PFSK-1 (cell line): ENCODE results near the gene ST6GALNAC3.

Experiments used
- TAF1 ChIP-seq: IDR thresholded peaks from 2 replicates; pipeline ENCODE4 v1.6.1; 2012; ENCODE audit warnings: low read length, control low read depth, borderline replicate concordance; ENCODE audit not compliant: insufficient read depth
- TF ChIP-seq, protein P1 (sequence below), 2 experiments: IDR thresholded peaks; 2 replicates each; pipeline versions ENCODE4 v1.6.1 to v1.8.0; 2011 to 2012; ENCODE audit warnings: low read depth in 2 of 2, low read length in 2 of 2, control low read depth in 1 of 2, inconsistent platforms in 1 of 2, mild to moderate bottlenecking in 1 of 2, moderate library complexity in 1 of 2; ENCODE audit not compliant: insufficient read depth in 1 of 2

DNA sequence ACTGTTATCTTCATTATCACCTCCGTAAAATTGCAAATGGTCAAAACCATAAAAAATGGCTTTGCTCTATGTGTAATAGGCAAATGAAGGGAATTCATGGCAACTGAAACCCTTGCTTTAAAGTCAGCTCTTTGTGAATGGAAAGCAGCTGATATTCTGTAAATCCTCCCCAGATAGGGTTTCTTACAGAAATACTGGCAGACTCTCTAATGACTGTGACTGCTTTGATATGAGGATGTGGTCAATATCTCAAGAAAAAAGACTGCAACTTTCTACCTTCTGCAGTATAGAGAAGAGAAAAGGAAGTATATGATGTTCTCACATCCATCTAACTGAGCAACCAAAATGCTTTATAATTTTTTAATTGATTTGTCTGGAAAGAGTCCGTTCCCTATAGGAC lies 193.1 kb downstream of the ST6GALNAC3 start:
- TF ChIP-seq, protein P1, sequence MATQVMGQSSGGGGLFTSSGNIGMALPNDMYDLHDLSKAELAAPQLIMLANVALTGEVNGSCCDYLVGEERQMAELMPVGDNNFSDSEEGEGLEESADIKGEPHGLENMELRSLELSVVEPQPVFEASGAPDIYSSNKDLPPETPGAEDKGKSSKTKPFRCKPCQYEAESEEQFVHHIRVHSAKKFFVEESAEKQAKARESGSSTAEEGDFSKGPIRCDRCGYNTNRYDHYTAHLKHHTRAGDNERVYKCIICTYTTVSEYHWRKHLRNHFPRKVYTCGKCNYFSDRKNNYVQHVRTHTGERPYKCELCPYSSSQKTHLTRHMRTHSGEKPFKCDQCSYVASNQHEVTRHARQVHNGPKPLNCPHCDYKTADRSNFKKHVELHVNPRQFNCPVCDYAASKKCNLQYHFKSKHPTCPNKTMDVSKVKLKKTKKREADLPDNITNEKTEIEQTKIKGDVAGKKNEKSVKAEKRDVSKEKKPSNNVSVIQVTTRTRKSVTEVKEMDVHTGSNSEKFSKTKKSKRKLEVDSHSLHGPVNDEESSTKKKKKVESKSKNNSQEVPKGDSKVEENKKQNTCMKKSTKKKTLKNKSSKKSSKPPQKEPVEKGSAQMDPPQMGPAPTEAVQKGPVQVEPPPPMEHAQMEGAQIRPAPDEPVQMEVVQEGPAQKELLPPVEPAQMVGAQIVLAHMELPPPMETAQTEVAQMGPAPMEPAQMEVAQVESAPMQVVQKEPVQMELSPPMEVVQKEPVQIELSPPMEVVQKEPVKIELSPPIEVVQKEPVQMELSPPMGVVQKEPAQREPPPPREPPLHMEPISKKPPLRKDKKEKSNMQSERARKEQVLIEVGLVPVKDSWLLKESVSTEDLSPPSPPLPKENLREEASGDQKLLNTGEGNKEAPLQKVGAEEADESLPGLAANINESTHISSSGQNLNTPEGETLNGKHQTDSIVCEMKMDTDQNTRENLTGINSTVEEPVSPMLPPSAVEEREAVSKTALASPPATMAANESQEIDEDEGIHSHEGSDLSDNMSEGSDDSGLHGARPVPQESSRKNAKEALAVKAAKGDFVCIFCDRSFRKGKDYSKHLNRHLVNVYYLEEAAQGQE (IDR thresholded peaks at IDR 0.05; ENCODE audit: insufficient read depth in 1 of 2, low read depth in 2 of 2, low read length in 2 of 2) = no peak
- TF ChIP-seq TAF1 = no peak
